GM12801 (cell line): ENCODE results near the gene MAN1A1.

Experiments used
- TF ChIP-seq, protein P1 (sequence below): IDR thresholded peaks from one replicate; pipeline ENCODE4 v1.5.1; 2011; ENCODE audit warnings: control low read depth; ENCODE audit not compliant: insufficient read length; ENCODE audit errors: extremely low read depth

MAN1A1 gene

DNA sequence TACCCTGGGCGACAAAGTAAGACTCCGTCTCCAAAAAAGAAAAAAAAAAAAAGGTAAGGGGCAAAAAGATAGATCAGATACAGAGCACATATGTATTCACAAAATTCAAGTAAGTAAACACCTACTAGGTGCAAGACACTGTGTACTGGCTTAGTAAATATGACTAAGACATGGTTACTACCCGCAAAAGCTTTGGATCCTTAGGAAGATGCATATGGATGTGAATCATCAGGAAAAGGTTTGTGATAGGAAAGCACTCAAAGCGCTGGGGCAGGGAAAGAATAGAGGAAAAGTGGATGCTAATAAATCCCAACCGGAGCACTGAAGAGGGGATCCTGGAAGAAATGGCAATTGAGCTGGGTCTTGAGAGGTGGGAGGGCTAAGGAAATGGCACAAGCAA lies 152.3 kb downstream of the MAN1A1 start:
- TF ChIP-seq, protein P1, sequence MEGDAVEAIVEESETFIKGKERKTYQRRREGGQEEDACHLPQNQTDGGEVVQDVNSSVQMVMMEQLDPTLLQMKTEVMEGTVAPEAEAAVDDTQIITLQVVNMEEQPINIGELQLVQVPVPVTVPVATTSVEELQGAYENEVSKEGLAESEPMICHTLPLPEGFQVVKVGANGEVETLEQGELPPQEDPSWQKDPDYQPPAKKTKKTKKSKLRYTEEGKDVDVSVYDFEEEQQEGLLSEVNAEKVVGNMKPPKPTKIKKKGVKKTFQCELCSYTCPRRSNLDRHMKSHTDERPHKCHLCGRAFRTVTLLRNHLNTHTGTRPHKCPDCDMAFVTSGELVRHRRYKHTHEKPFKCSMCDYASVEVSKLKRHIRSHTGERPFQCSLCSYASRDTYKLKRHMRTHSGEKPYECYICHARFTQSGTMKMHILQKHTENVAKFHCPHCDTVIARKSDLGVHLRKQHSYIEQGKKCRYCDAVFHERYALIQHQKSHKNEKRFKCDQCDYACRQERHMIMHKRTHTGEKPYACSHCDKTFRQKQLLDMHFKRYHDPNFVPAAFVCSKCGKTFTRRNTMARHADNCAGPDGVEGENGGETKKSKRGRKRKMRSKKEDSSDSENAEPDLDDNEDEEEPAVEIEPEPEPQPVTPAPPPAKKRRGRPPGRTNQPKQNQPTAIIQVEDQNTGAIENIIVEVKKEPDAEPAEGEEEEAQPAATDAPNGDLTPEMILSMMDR = no peak

DNA sequence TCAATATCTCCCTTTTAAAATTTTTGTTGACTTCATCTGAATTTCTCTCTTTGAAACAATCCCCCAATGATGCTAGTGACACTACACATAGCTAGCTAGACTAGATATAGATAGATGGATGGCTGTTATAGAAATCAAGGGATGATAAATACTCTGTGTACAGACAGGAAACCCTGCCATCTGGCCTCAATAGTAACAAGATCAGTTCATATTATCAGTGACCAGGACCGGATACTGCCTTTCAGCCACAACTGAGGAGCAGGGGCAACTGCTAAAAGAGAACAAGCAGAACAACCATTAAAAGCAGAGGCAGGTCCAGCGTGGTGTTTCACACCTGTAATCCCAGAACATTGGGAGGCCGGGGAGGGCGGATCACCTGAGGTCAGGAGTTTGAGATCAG lies 152.8 kb downstream of the MAN1A1 start:
- TF ChIP-seq, protein P1 = no peak

DNA sequence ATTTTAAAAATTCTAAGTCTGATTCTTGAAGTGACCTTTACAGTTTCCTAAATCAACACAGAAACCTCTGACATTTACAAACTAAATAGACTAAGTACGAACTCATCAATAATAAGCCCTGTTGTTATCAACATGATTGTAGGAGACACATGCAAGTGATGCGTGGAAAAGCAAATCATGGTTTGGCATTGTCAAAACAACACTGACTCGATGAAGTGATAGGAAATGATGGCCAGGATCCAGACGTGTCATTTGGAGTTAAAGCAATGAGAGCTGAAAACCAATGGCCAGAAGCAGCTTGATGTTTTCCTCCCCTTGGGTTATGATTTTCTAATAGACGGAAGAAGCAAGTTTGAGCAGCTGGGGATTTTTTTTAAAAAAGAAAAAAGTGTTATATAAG lies 153.7 kb downstream of the MAN1A1 start:
- TF ChIP-seq, protein P1 = no peak

DNA sequence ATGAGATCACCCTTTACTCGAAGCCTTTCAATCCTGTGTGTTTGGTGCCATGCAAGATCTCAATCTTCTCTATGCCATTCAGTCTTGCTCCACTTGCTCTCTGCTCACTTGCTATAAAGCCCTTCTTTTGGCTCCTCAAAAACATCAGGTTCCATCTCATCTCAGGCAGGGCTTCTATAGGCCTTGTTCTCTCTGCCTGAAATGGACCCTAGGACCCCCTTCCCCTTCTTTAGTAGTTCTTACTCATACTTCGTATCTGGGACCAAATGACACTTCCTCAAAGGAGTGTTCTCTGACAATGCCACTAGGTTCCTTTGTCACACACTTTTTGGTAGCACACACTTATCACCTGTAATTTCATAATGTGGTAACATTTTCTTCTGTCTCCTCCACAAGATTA lies 154.4 kb downstream of the MAN1A1 start:
- TF ChIP-seq, protein P1 = no peak

DNA sequence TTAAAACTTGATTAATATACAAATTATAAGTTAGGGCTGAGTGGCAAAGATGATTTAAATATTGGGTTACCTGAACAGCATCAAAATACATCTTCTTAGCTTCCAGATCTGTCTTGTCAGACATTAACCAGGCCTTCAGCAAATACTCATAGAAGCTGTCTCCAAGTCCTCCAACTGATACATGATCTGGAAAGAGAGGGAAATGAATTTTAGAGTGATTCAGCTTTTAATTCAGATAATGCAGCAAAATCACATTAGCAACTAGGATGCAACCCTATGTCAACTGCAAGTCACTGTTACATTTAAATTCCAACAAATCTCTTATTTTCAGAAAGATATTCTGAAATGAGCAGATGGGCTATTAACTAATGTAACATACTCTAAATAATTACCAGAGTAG lies 155.9 kb downstream of the MAN1A1 start:
- TF ChIP-seq, protein P1 = no peak

DNA sequence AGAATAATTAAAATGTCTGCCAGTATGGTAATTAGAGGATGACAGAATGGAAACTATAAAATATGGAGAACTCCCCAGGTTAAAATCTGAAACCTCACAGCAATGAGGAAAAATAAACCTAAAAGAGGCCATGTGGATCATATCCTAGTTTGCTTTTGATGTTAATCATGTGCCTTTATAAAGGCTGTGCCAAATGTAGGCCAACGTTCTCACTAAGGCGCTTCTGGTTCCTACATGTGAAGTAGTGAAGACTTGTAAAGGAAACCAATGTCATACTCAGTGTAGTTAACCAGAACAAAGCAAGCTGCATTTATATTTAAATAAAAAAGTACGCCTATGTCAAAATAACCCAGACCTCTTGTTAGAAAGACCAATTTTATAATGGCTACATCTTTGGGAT lies 157.4 kb downstream of the MAN1A1 start:
- TF ChIP-seq, protein P1 = no peak

DNA sequence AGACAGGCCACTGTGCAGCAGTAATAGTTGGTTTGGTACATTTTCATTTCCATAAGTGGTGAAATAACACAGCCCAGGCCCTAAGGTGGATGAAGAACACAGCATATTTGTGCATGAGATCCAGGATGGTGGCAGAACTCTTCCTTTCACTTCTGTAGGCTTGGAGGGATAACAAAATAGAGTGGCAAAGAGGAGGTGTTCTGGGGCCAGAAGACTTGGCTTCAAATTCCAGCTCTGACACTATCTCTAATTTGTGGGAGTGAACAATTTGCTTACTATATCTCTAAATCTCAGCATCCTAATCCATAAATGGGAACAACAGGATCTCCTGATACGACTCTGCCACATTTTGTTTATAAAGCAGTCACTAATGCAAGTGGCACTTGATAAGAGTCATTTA lies 159.4 kb downstream of the MAN1A1 start:
- TF ChIP-seq, protein P1 = no peak

DNA sequence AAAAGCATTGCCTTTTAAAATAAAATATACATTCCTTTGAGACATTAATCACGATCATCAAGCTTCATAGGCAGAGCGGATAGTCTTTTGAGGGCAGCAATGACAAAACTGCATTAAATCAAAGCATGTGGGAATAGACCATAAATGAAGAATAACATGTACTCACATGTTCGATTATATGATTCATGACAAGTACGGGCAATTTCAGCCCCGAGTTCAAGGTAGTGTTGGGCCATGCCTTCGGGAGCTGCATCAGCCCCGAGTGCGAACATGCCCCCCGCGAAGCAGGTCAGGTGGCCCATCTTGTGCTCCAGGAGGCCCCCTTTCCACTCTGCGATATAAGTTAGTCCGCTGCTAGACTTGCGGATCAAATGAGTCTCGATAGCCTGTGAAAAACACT lies 160.1 kb downstream of the MAN1A1 start:
- TF ChIP-seq, protein P1 = no peak
